Keratinocyte (primary cell): ENCODE data around the gene RNF144B. TPM values are rescaled to one million over a fixed set of nuclear protein-coding genes. Genes with fewer than 3 reads are reported as not detected.

Source experiments
- DNase-seq: peaks from one replicate; pipeline ENCODE4 v3.0.0-alpha.2; 2011; ENCODE audit warnings: low read depth, missing footprints, low spot score
- FAIRE-seq: peaks from 2 replicates; lab custom pipeline; 2011; peaks lifted over from hg19 to GRCh38; lab: Jason Lieb, UNC
- H2AFZ ChIP-seq: 2 replicates; pipeline ENCODE4 v1.6.0; 2012; ENCODE audit warnings: low read length, control low read depth, inconsistent platforms; ENCODE audit not compliant: control insufficient read depth
- H3K27ac ChIP-seq: 2 replicates; pipeline ENCODE4 v1.5.1; 2011; ENCODE audit warnings: low read length; ENCODE audit not compliant: control insufficient read depth, insufficient read depth
- H3K27me3 ChIP-seq: 3 replicates; pipeline ENCODE4 v1.6.0; 2011; ENCODE audit warnings: low read length; ENCODE audit not compliant: control insufficient read depth, insufficient read depth; ENCODE audit errors: extremely low read depth
- H3K36me3 ChIP-seq, 2 experiments: 2 replicates in 1 of 2; 3 replicates in 1 of 2; pipeline ENCODE4 v1.5.1; 2011; ENCODE audit warnings: low read length in 2 of 2, mild to moderate bottlenecking in 1 of 2; ENCODE audit not compliant: control insufficient read depth in 2 of 2, insufficient read depth in 2 of 2; ENCODE audit errors: extremely low read depth in 1 of 2
- H3K4me1 ChIP-seq: 3 replicates; pipeline ENCODE4 v1.5.1; 2011; ENCODE audit warnings: low read length; ENCODE audit not compliant: control insufficient read depth, insufficient read depth; ENCODE audit errors: extremely low read depth
- H3K4me2 ChIP-seq: 3 replicates; pipeline ENCODE4 v1.6.0; 2011; ENCODE audit warnings: low read depth, low read length; ENCODE audit not compliant: control insufficient read depth, insufficient read depth; ENCODE audit errors: extremely low read depth
- H3K4me3 ChIP-seq, 3 experiments: fragments of 200-600 bp in 1 of 3; sonication (generic) in 1 of 3; 2 replicates in 2 of 3; 3 replicates in 1 of 3; pipeline ENCODE4 v1.5.1; 2011 to 2016; ENCODE audit warnings: low read length in 3 of 3, mild to moderate bottlenecking in 3 of 3, control low read depth in 2 of 3, inconsistent platforms in 1 of 3, low read depth in 1 of 3, mixed read lengths in 1 of 3, mixed run types in 1 of 3, moderate library complexity in 1 of 3; ENCODE audit not compliant: control insufficient read depth in 2 of 3, insufficient read depth in 2 of 3; ENCODE audit errors: extremely low read depth in 1 of 3
- H3K79me2 ChIP-seq: 2 replicates; pipeline ENCODE4 v1.6.0; 2012; ENCODE audit warnings: low read length; ENCODE audit not compliant: control insufficient read depth, insufficient read depth
- H3K9ac ChIP-seq: 3 replicates; pipeline ENCODE4 v1.6.0; 2011; ENCODE audit warnings: low read length; ENCODE audit not compliant: control insufficient read depth, insufficient read depth; ENCODE audit errors: extremely low read depth
- H3K9me1 ChIP-seq: 3 replicates; pipeline ENCODE4 v1.6.0; 2011; ENCODE audit warnings: low read length; ENCODE audit not compliant: control insufficient read depth, insufficient read depth; ENCODE audit errors: extremely low read depth
- H3K9me3 ChIP-seq: 2 replicates; pipeline ENCODE4 v1.5.1; 2012; ENCODE audit warnings: low read depth, low read length; ENCODE audit not compliant: control insufficient read depth
- H4K20me1 ChIP-seq: 3 replicates; pipeline ENCODE4 v1.6.0; 2011; ENCODE audit warnings: low read length; ENCODE audit not compliant: control insufficient read depth, insufficient read depth; ENCODE audit errors: extremely low read depth
- EZH2 ChIP-seq: IDR thresholded peaks from one replicate; pipeline ENCODE4 v1.6.1; 2012; ENCODE audit warnings: inconsistent platforms, mild to moderate bottlenecking, low read length, moderate library complexity
- dilution Hi-C: fragments of 300-500 bp; cut with MboI; formaldehyde crosslinking; loops from one replicate; pipeline ENCODE4 v1.7.0; 2020; ENCODE audit warnings: low sequenced_read_pairs; ENCODE audit not compliant: extremely low pct_ligation_motif_present
- polyA plus RNA-seq, 5 experiments: library from polyadenylated mRNA; depleted of rRNA in 3 of 5; stranded (reverse) in 3 of 5; stranded (forward) in 1 of 5; unstranded in 1 of 5; fragments of >200 nt; gene quantifications; 1 replicate in 1 of 5; 2 replicates in 3 of 5; 3 replicates in 1 of 5; pipeline versions ENCODE4 v1.2.1 to v1.2.3, GENCODE V29; 2011 to 2012; ENCODE audit warnings: missing spikeins in 2 of 5, low read depth in 1 of 5, low replicate concordance in 1 of 5
- TF ChIP-seq, protein P1 (sequence below), 3 experiments: IDR thresholded peaks in 1 of 3; conservative IDR thresholded peaks in 1 of 3; optimal IDR thresholded peaks in 1 of 3; 2 replicates in 2 of 3; 3 replicates in 1 of 3; pipeline versions ENCODE3 to v1.5.1; 2011; ENCODE audit warnings: low read length in 3 of 3, mild to moderate bottlenecking in 3 of 3, moderate library complexity in 2 of 3, control low read depth in 1 of 3, inconsistent platforms in 1 of 3; ENCODE audit not compliant: insufficient read depth in 2 of 3; ENCODE audit errors: extremely low read depth in 1 of 3

RNF144B gene
- polyA plus RNA-seq, 1 donor (not counting 4 experiments of a cell fraction or from before 2014, with no cell fraction given) = 9.0 TPM

DNA sequence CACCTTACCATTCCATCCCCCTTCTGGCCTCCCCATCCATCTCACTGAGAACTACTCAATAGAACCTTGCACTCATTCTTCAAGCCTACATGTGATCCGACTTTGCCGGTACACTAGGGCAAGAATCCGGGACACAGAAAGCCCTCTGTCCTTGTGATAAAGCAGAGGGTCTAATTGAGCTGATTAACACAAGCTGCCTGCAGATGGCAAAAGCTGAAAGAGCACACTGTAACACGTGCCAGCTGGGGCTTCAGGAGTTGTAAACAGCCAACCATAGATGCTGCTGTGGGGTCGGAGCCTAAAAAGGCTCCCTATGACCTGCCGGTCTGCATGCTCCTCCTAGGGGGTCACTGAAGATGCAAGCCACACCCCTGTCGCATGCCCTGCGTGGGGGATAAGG lies 124.1 kb downstream of the RNF144B start:
- Histone ChIP-seq H3K9ac (no peak overlapping the region), H3K79me2 (no peaks in the 10 kb centered on the region), H3K4me1 (no peaks in the 10 kb centered on the region), H2AFZ (no peak overlapping the region), H3K4me2 (no peak overlapping the region), H3K27ac (no peak overlapping the region), H3K9me3 (no peaks in the 10 kb centered on the region), H3K4me3 (no peak overlapping the region), H3K9me1 (no peaks in the 10 kb centered on the region), H3K36me3 (no peaks in the 10 kb centered on the region), H4K20me1 (no peaks in the 10 kb centered on the region), H3K27me3 (no peaks in the 10 kb centered on the region)
- DNase-seq = no peak
- FAIRE-seq = no peak
- TF ChIP-seq, protein P1, sequence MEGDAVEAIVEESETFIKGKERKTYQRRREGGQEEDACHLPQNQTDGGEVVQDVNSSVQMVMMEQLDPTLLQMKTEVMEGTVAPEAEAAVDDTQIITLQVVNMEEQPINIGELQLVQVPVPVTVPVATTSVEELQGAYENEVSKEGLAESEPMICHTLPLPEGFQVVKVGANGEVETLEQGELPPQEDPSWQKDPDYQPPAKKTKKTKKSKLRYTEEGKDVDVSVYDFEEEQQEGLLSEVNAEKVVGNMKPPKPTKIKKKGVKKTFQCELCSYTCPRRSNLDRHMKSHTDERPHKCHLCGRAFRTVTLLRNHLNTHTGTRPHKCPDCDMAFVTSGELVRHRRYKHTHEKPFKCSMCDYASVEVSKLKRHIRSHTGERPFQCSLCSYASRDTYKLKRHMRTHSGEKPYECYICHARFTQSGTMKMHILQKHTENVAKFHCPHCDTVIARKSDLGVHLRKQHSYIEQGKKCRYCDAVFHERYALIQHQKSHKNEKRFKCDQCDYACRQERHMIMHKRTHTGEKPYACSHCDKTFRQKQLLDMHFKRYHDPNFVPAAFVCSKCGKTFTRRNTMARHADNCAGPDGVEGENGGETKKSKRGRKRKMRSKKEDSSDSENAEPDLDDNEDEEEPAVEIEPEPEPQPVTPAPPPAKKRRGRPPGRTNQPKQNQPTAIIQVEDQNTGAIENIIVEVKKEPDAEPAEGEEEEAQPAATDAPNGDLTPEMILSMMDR (optimal IDR thresholded peaks at IDR 0.05 in 1 of 3, IDR thresholded peaks at IDR 0.05 in 1 of 3, conservative IDR thresholded peaks at IDR 0.05 in 1 of 3; ENCODE audit: extremely low read depth in 1 of 3, insufficient read depth in 2 of 3, low read length in 3 of 3) = no peak
- no peak for TF ChIP-seq EZH2
- dilution Hi-C loops = no loop called here

GRCh38 chr6:18513253-18513798 lies 126.2 kb downstream of the RNF144B start:
- FAIRE-seq (no peak), DNase-seq (no peak)
- Histone ChIP-seq H3K9me3 (no peaks in the 10 kb centered on the region), H2AFZ (no peak overlapping the region), H3K4me3 (no peak overlapping the region), H3K4me1 (no peaks in the 10 kb centered on the region), H3K9ac (no peak overlapping the region), H3K36me3 (no peaks in the 10 kb centered on the region), H3K4me2 (no peak overlapping the region), H4K20me1 (no peaks in the 10 kb centered on the region), H3K27me3 (no peaks in the 10 kb centered on the region), H3K27ac (no peak overlapping the region), H3K79me2 (no peaks in the 10 kb centered on the region), H3K9me1 (no peaks in the 10 kb centered on the region)
- TF ChIP-seq, protein P1 (optimal IDR thresholded peaks at IDR 0.05 in 1 of 3, IDR thresholded peaks at IDR 0.05 in 1 of 3, conservative IDR thresholded peaks at IDR 0.05 in 1 of 3; ENCODE audit: extremely low read depth in 1 of 3, insufficient read depth in 2 of 3, low read length in 3 of 3) = no peak
- TF ChIP-seq EZH2 = no peak
- dilution Hi-C loops = no loop called here
